ENCODE measurements around the gene HNRNPC. TPM values are rescaled to one million over a fixed set of nuclear protein-coding genes. Genes with fewer than 3 reads are reported as not detected.
"Not testable (repeated sequence)": the region's sequence is repeated elsewhere in the genome, so short reads cannot be mapped to it uniquely, and the experiment has no call there.

Gene HNRNPC
- 877 and 1,010 TPM in 2 replicates for total RNA-seq (2014; rRNA removed)
- 512 TPM for polyA plus RNA-seq (2012)

DNA sequence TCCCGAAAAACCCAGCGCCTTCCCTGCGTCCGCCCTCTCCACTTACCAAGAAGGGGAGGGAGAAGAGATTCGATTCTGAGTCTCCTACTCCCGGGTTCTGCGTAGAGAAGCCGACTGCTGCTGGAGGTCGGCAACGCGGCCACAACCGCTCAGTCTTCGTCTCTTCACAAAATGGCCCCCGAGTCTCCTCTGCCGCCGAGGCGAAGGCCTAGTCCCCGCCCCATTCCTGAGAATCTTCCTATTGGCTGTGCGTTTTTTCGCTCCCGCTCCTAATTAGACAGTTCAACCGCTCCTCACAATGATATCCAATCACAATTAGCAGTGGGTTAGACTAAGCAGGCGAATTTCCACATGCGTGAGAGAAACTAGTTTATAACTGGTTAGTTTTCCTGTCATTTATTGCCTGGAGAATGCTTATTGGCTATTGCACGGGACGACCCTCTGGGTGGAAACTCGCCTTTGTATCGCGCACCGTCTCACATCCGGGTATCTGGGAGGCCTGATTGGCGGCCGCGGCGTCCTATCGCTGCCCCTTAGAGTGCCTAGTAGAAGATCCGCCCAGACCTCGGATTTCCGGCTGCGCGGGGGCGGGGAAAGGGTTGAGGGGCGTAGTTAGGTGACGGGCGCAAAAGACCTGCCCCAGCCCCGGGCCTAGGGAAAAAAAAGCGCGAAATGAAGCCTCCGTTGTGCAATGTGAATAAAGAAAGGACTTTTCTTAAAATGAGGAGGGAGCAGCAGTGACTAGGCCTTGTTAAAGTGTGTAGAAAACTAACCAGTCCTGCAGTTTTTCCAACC lies at the start of gene HNRNPC:
Gene HNRNPC, minus strand, starts transcription at position 191 of the 795 bp plus-strand sequence. CDS start 35,249 bp downstream, outside the sequence.
- DNase-seq (ENCODE audit: low read depth), result peak; percentile 100

GRCh38 chr14:21317398-21317797 lies 48.2 kb upstream of the HNRNPC start:
- no peak for DNase-seq (ENCODE audit: low read depth)

GRCh38 chr14:21313512-21313911 lies 44.3 kb upstream of the HNRNPC start:
- no peak for DNase-seq (ENCODE audit: low read depth)

- no peak for DNase-seq (ENCODE audit: low read depth)
Observed at GRCh38 chr14:21311614-21312013, 42.4 kb upstream of the HNRNPC start.

- no peak for DNase-seq (ENCODE audit: low read depth)
Observed at GRCh38 chr14:21309956-21310355, 40.7 kb upstream of the HNRNPC start.

DNA sequence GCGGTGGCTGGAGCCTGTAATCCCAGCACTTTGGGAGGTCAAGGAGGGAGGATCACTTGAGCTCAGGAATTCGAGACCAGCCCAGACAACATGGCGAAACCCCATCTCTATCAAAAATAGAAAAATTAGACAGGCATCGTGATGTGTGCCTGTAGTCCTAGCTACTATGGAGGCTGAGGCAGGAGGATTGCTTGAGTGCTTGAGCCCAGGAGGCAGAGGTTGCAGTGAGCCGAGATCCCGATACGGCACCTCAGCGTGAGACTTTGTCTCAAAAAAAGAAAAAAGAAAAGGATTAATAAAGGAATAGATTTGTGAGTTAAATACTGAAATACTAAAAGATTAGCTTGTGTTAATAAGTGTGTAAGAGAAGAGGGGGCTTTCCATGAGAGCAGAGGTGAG lies 40.0 kb upstream of the HNRNPC start:
- DNase-seq (ENCODE audit: low read depth), result no peak

DNA sequence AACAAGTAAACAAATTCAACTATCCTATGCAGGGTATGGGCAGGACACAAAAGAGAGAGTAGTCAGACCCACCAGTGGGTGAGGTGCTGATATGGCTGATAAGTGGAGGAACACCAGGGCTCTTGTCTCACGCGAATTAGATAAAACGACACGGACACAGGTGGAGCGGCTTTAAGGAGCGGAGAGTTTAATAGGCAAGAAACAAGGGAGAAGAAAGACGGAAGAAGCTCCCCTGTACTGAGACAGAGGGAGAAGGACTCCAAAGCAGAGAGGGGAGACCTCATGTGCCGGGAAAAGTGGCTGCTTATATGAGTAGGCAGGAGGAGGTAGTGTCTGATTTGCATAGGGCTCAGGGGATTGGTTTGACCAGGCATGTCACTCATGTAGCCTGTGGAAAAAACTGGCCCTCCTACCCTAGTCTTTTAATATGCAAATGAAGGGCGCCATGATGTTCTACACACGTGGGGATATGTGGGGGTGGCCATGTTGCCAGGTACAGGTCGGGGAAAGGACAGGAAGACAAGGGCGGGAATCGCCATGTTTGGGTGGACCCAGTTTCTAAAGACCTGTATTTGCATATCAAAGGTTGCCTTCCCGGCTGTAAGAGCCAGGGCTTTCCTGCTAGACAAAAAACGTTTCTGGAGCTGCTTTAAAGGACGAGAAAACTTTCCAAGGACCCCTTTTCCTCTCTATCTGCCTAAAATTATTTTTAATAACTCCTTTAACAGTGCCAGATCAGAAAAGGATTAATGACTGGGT lies 39.4 kb upstream of the HNRNPC start:
- peak; percentile 67 for DNase-seq (ENCODE audit: low read depth)

DNA sequence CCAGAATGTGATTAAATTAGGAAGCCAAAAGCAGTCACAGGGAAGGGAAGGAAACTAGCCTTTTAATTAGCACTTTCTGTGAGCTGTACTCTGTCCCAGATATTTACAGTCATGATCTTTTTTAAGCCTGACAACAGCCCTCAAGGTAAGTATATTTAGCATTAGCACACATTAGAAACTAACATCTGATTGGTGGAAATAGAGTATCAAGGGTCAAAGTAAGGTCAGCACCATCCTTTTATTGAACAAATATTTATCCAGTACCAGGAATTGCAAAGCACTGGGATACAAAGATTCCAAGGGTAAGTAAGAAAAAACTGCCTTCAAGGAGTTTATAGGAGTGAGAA lies 38.9 kb upstream of the HNRNPC start:
- DNase-seq (ENCODE audit: low read depth), result no peak

GRCh38 chr14:21307637-21308036 lies 38.4 kb upstream of the HNRNPC start:
- no peak for DNase-seq (ENCODE audit: low read depth)

GRCh38 chr14:21302836-21303140 lies 33.5 kb upstream of the HNRNPC start:
- DNase-seq (ENCODE audit: low read depth), result not testable (repeated sequence)

DNA sequence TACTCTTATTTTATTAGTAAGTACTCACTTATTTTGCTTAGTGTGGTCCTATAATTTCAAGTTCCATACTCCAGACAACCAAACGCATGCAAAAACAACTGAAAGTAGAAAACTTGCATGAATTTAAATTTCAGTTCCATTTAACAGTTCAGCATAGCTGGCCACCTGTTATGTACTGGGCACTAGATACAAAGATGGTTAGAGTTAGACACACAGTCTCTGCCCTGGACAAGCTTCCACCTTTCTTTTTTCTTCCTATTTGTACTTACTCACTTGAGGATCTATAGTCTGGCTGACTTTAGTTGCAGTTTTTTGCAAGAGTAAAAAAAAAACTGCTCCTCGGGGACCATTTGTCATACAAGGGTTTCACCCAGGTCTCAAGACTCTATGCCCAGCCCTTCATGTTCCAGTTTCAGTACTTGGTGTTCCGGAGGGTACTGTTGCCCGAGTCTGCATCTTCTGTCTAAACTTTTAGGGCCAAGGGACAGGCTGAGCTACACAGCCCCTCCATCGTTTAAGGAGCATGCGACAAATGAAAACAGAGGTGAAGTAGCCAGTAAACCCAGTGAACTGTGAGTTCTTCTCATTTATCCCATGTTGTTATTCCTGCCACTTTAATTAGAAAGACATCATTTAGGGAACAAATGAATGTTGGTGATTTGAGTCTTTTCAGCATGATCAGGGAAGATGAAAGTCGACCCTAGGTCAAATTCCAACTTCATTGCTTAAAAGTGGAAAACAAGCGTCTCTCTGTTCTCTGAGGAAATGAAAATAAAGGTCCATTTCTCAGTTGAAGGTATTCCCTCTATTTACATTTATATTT lies 33.0 kb upstream of the HNRNPC start:
- DNase-seq (ENCODE audit: low read depth), result no peak

DNA sequence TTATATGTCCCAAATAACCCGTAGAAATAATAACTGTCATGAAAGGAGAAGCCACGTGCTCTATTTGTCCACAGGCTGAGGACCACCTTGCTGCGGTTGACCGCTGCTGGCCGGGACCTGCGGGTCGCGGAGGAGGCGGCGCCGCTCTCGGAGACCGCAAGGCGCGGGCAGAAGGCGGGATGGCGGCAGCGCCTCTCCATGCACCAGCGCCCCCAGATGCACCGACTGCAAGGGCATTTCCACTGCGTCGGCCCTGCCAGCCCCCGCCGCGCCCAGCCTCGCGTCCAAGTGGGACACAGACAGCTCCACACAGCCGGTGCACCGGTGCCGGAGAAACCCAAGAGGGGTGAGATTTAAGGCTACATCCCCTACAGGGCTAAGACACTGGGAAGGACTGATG lies 31.6 kb upstream of the HNRNPC start:
- no peak for DNase-seq (ENCODE audit: low read depth)

GRCh38 chr14:21299562-21300130 lies 30.4 kb upstream of the HNRNPC start:
- DNase-seq (ENCODE audit: low read depth), result no peak

DNA sequence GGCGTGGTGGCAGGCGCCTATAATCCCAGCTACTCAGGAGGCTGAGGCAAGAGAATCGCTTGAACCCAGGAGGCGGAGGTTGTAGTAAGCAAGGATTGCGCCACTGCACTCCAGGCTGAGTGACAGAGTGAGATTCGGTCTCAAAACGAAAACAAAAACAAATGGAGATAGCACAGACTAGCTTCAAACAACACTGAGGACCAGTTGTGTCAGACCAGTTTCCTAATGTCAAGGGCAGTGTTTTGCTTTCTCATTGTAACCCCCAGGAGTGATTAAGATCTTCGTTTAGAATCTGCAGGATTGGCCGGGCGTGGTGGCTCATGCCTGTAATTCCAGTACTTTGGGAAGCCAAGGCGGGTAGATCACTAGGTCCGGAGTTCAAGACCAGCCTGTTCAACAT lies 29.1 kb upstream of the HNRNPC start:
- no peak for DNase-seq (ENCODE audit: low read depth)

- not testable (repeated sequence) for DNase-seq (ENCODE audit: low read depth)
Observed at GRCh38 chr14:21294026-21294425, 24.8 kb upstream of the HNRNPC start.

GRCh38 chr14:21287168-21287567 lies 17.9 kb upstream of the HNRNPC start:
- no peak for DNase-seq (ENCODE audit: low read depth)

- not testable (repeated sequence) for DNase-seq (ENCODE audit: low read depth)
Observed at GRCh38 chr14:21286516-21286915, 17.3 kb upstream of the HNRNPC start.

- not testable (repeated sequence) for DNase-seq (ENCODE audit: low read depth)
Observed at GRCh38 chr14:21281917-21282316, 12.7 kb upstream of the HNRNPC start.

- no peak for DNase-seq (ENCODE audit: low read depth)
Observed at GRCh38 chr14:21279783-21280182, 10.5 kb upstream of the HNRNPC start, which contains the start of gene RPGRIP1. Gene RPGRIP1, plus strand, starts transcription at chr14:21280083. Its CDS starts 7,894 bp downstream, at chr14:21287977.

DNA sequence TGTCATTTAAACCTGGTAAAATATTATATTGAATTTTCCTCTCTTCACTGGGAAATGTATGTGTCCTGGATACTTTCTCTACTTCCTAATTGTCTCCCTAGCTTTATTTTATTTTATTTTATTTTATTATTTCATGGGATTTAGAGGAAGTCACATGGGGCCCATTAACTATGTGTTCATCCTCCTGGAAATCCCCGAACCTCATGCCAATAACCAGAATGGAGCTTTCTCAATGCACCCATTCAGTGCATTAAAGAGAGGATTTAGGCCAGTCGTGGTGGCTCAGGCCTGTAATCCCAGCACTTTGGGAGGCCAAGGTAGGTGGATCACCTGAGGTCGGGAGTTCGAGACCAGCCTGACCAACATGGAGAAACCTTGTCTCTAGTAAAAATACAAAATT lies 9.4 kb upstream of the HNRNPC start:
- DNase-seq (ENCODE audit: low read depth), result no peak

GRCh38 chr14:21275261-21275858 lies 6.1 kb upstream of the HNRNPC start:
- no peak for DNase-seq (ENCODE audit: low read depth)

All from LHCN-M2 (cell line).